HEK293 (cell line): ENCODE data around the gene ABCF2.
A peak's percentile ranks its signal among the peaks of the same experiment; 100 is the strongest.

Experiments
- CTCF ChIP-seq: fragments of 450-650 bp; formaldehyde crosslinking; IDR thresholded peaks from 2 replicates; pipeline ENCODE4 v1.5.1; 2016; ENCODE audit warnings: missing biosample characterization, missing genetic modification characterization
- EGR2 ChIP-seq: fragments of 450-650 bp; formaldehyde crosslinking; IDR thresholded peaks from 2 replicates; pipeline ENCODE4 v1.5.1; 2016; ENCODE audit warnings: low read depth, missing biosample characterization, missing genetic modification characterization
- GFI1B ChIP-seq: fragments of 450-650 bp; formaldehyde crosslinking; IDR thresholded peaks from 2 replicates; pipeline ENCODE4 v1.5.1; 2016; ENCODE audit warnings: missing biosample characterization, missing genetic modification characterization
- HOXD13 ChIP-seq: sonication (generic); formaldehyde crosslinking; IDR thresholded peaks from 2 replicates; pipeline ENCODE4 v1.8.0; 2022; ENCODE audit warnings: missing genetic modification reagents, borderline replicate concordance
- MZF1 ChIP-seq: fragments of 450-650 bp; formaldehyde crosslinking; IDR thresholded peaks from 2 replicates; pipeline ENCODE4 v1.5.1; 2017; ENCODE audit warnings: missing biosample characterization, missing genetic modification characterization, borderline replicate concordance
- PATZ1 ChIP-seq: fragments of 450-650 bp; formaldehyde crosslinking; IDR thresholded peaks from 2 replicates; pipeline ENCODE4 v1.5.1; 2016; ENCODE audit warnings: missing biosample characterization, missing genetic modification characterization
- PBX3 ChIP-seq: sonication (generic); formaldehyde crosslinking; IDR thresholded peaks from 2 replicates; pipeline ENCODE4 v1.8.1; 2022; ENCODE audit warnings: mild to moderate bottlenecking, moderate library complexity, missing genetic modification reagents
- RBAK ChIP-seq: fragments of 450-650 bp; formaldehyde crosslinking; IDR thresholded peaks from 2 replicates; pipeline ENCODE4 v1.5.1; 2016; ENCODE audit warnings: missing biosample characterization, missing genetic modification characterization
- REPIN1 ChIP-seq: fragments of 450-650 bp; formaldehyde crosslinking; IDR thresholded peaks from 2 replicates; pipeline ENCODE4 v1.5.1; 2017; ENCODE audit warnings: missing biosample characterization, missing genetic modification characterization, low read depth
- SCRT2 ChIP-seq: fragments of 450-650 bp; formaldehyde crosslinking; IDR thresholded peaks from 2 replicates; pipeline ENCODE4 v1.5.1; 2016; ENCODE audit warnings: missing biosample characterization, missing genetic modification characterization
- TCF7L2 ChIP-seq: IDR thresholded peaks from 2 replicates; pipeline ENCODE4 v1.6.1; 2011; ENCODE audit warnings: low read depth, mild to moderate bottlenecking, inconsistent platforms, low read length, moderate library complexity, borderline replicate concordance
- ZBTB1 ChIP-seq: fragments of 450-650 bp; formaldehyde crosslinking; IDR thresholded peaks from 2 replicates; pipeline ENCODE4 v1.5.1; 2016; ENCODE audit warnings: missing biosample characterization, missing genetic modification characterization
- ZBTB17 ChIP-seq: fragments of 450-650 bp; formaldehyde crosslinking; IDR thresholded peaks from 2 replicates; pipeline ENCODE4 v1.5.1; 2016; ENCODE audit warnings: missing biosample characterization, missing genetic modification characterization
- ZBTB20 ChIP-seq: fragments of 450-650 bp; formaldehyde crosslinking; IDR thresholded peaks from 2 replicates; pipeline ENCODE4 v1.5.1; 2016; ENCODE audit warnings: missing biosample characterization, missing genetic modification characterization
- ZBTB8A ChIP-seq: fragments of 450-650 bp; formaldehyde crosslinking; IDR thresholded peaks from 2 replicates; pipeline ENCODE4 v1.5.1; 2016; ENCODE audit warnings: missing biosample characterization, missing genetic modification characterization
- ZFP37 ChIP-seq: fragments of 450-650 bp; formaldehyde crosslinking; IDR thresholded peaks from 2 replicates; pipeline ENCODE4 v1.5.1; 2016; ENCODE audit warnings: missing biosample characterization, missing genetic modification characterization
- ZFP69B ChIP-seq: fragments of 450-650 bp; formaldehyde crosslinking; IDR thresholded peaks from 2 replicates; pipeline ENCODE4 v1.5.1; 2016; ENCODE audit warnings: missing biosample characterization, missing genetic modification characterization
- ZIC2 ChIP-seq: fragments of 450-650 bp; formaldehyde crosslinking; IDR thresholded peaks from 2 replicates; pipeline ENCODE4 v1.5.1; 2016; ENCODE audit warnings: missing biosample characterization, missing genetic modification characterization
- ZNF133 ChIP-seq: fragments of 450-650 bp; formaldehyde crosslinking; IDR thresholded peaks from 2 replicates; pipeline ENCODE4 v1.5.1; 2016; ENCODE audit warnings: missing biosample characterization, missing genetic modification characterization
- ZNF174 ChIP-seq: fragments of 450-650 bp; formaldehyde crosslinking; IDR thresholded peaks from 2 replicates; pipeline ENCODE4 v1.5.0; 2017; ENCODE audit warnings: missing biosample characterization, mild to moderate bottlenecking, missing genetic modification characterization
- ZNF221 ChIP-seq: fragments of 450-650 bp; formaldehyde crosslinking; IDR thresholded peaks from 2 replicates; pipeline ENCODE4 v1.5.1; 2017; ENCODE audit warnings: missing biosample characterization, missing genetic modification characterization, borderline replicate concordance
- ZNF266 ChIP-seq: fragments of 450-650 bp; formaldehyde crosslinking; IDR thresholded peaks from 2 replicates; pipeline ENCODE4 v1.5.1; 2016; ENCODE audit warnings: missing biosample characterization, missing genetic modification characterization, low read depth
- ZNF362 ChIP-seq: fragments of 450-650 bp; formaldehyde crosslinking; IDR thresholded peaks from 2 replicates; pipeline ENCODE4 v1.5.1; 2016; ENCODE audit warnings: missing biosample characterization, missing genetic modification characterization
- ZNF423 ChIP-seq: fragments of 450-650 bp; formaldehyde crosslinking; IDR thresholded peaks from 2 replicates; pipeline ENCODE4 v1.5.1; 2016; ENCODE audit warnings: missing biosample characterization, missing genetic modification characterization
- ZNF510 ChIP-seq: fragments of 450-650 bp; formaldehyde crosslinking; IDR thresholded peaks from 2 replicates; pipeline ENCODE4 v1.5.1; 2018; ENCODE audit warnings: mild to moderate bottlenecking, missing genetic modification characterization, missing biosample characterization; ENCODE audit not compliant: insufficient replicate concordance
- ZNF549 ChIP-seq: fragments of 450-650 bp; IDR thresholded peaks from 2 replicates; pipeline ENCODE4 v1.5.1; 2018; ENCODE audit warnings: missing biosample characterization, missing genetic modification characterization, mild to moderate bottlenecking, inconsistent platforms, moderate library complexity
- ZNF596 ChIP-seq: fragments of 450-650 bp; IDR thresholded peaks from 2 replicates; pipeline ENCODE4 v1.5.0; 2018; ENCODE audit warnings: missing biosample characterization, mild to moderate bottlenecking, missing genetic modification characterization, moderate library complexity
- ZNF623 ChIP-seq: fragments of 450-650 bp; formaldehyde crosslinking; IDR thresholded peaks from 2 replicates; pipeline ENCODE4 v1.5.1; 2016; ENCODE audit warnings: missing biosample characterization, missing genetic modification characterization
- ZNF624 ChIP-seq: fragments of 450-650 bp; formaldehyde crosslinking; IDR thresholded peaks from 2 replicates; pipeline ENCODE4 v1.5.1; 2017; ENCODE audit warnings: missing biosample characterization, missing genetic modification characterization
- ZNF626 ChIP-seq: fragments of 450-650 bp; sonication (Bioruptor Pico); formaldehyde crosslinking; IDR thresholded peaks from 2 replicates; pipeline ENCODE4 v1.5.1; 2018; ENCODE audit warnings: missing biosample characterization, missing genetic modification characterization, inconsistent platforms
- ZNF777 ChIP-seq: fragments of 450-650 bp; formaldehyde crosslinking; IDR thresholded peaks from 2 replicates; pipeline ENCODE4 v1.5.1; 2017; ENCODE audit warnings: missing biosample characterization, missing genetic modification characterization, borderline replicate concordance
- ZSCAN23 ChIP-seq: fragments of 450-650 bp; formaldehyde crosslinking; IDR thresholded peaks from 2 replicates; pipeline ENCODE4 v1.5.1; 2016; ENCODE audit warnings: missing biosample characterization, missing genetic modification characterization
- ZXDB ChIP-seq: fragments of 450-650 bp; formaldehyde crosslinking; IDR thresholded peaks from 2 replicates; pipeline ENCODE4 v1.5.1; 2016; ENCODE audit warnings: missing biosample characterization, missing genetic modification characterization
- TF ChIP-seq, protein P1 (sequence below): fragments of 450-650 bp; formaldehyde crosslinking; IDR thresholded peaks from 2 replicates; pipeline ENCODE4 v1.5.1; 2017; ENCODE audit warnings: missing biosample characterization, missing genetic modification characterization

ABCF2 gene

DNA sequence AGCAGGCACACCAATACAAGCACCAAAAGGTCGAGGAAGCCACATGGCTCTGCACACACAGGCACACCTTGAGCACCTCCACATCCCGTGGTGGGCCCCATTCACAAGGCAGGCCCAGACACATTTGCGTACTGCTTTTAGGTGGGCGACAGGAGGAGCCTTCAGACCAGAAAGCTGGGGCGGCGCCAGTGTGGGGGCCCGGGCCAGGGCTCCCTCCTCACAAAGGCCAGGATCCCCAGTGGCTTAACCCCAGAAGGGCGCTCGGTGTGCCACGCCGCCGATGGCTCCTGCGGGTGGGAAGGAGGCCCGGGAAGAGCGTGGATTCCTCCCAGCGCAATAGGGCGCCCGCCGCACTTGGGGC is 24.3 kb upstream of the ABCF2 start (continued):
- TF ChIP-seq MZF1 (tag by site-specific recombination) (no peak), ZNF133 (tag by site-specific recombination) (no peak), TCF7L2 (no peak), ZFP69B (tag by site-specific recombination) (peak; percentile 97), HOXD13 (CRISPR knock-in tag) (no peak), RBAK (tag by site-specific recombination) (no peak), ZNF362 (tag by site-specific recombination) (no peak), ZNF777 (no peak), EGR2 (tag by site-specific recombination) (peak; percentile 38; the same call in 1 of the 2 replicates), ZBTB1 (tag by site-specific recombination) (no peak), GFI1B (tag by site-specific recombination) (no peak), ZNF623 (tag by site-specific recombination) (no peak), ZBTB20 (tag by site-specific recombination) (peak; percentile 69), ZNF549 (tag by site-specific recombination) (no peak), ZIC2 (tag by site-specific recombination) (peak; percentile 43), CTCF (0 out of 2 replicates have a peak, but pooled peaks have one; percentile 13), ZSCAN23 (tag by site-specific recombination) (no peak), ZXDB (tag by site-specific recombination) (no peak), REPIN1 (tag by site-specific recombination) (no peak), ZNF423 (tag by site-specific recombination) (no peak), ZNF624 (tag by site-specific recombination) (no peak), SCRT2 (no peak), ZNF221 (tag by site-specific recombination) (no peak), PBX3 (CRISPR knock-in tag) (no peak), ZBTB17 (tag by site-specific recombination) (no peak), ZNF510 (no peak), ZNF266 (tag by site-specific recombination) (no peak), ZBTB8A (peak; percentile 94), PATZ1 (peak; percentile 44; the same call in 1 of the 2 replicates), ZNF596 (no peak), ZNF174 (tag by site-specific recombination) (no peak), ZNF626 (tag by site-specific recombination) (no peak), ZFP37 (tag by site-specific recombination) (no peak)
- TF ChIP-seq, protein P1, sequence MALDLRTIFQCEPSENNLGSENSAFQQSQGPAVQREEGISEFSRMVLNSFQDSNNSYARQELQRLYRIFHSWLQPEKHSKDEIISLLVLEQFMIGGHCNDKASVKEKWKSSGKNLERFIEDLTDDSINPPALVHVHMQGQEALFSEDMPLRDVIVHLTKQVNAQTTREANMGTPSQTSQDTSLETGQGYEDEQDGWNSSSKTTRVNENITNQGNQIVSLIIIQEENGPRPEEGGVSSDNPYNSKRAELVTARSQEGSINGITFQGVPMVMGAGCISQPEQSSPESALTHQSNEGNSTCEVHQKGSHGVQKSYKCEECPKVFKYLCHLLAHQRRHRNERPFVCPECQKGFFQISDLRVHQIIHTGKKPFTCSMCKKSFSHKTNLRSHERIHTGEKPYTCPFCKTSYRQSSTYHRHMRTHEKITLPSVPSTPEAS (tag by site-specific recombination), result peak; percentile 80
